ENCODE data around the gene TBC1D12.

- TF ChIP-seq CTCF (IDR thresholded peaks at IDR 0.05; ENCODE audit: poor library complexity, severe bottlenecking) (no peak), EZH2 (IDR thresholded peaks at IDR 0.05; ENCODE audit: borderline replicate concordance, insufficient read depth, low read length, poor library complexity, severe bottlenecking) (no peak), TAF1 (IDR thresholded peaks at IDR 0.05; ENCODE audit: low read depth) (no peak), REST (IDR thresholded peaks at IDR 0.05; ENCODE audit: borderline replicate concordance) (no peak)
These were observed 88.4 kb downstream of the TBC1D12 start for GRCh38 chr10:94490789-94491039.
